ENCODE results near the gene C1QTNF1. TPM values are rescaled to one million over a fixed set of nuclear protein-coding genes. Genes with fewer than 3 reads are reported as not detected.
A peak's percentile ranks its signal among the peaks of the same experiment; 100 is the strongest.

C1QTNF1 gene
- total RNA-seq, 2 donors from 2014 or later: not detected

DNA sequence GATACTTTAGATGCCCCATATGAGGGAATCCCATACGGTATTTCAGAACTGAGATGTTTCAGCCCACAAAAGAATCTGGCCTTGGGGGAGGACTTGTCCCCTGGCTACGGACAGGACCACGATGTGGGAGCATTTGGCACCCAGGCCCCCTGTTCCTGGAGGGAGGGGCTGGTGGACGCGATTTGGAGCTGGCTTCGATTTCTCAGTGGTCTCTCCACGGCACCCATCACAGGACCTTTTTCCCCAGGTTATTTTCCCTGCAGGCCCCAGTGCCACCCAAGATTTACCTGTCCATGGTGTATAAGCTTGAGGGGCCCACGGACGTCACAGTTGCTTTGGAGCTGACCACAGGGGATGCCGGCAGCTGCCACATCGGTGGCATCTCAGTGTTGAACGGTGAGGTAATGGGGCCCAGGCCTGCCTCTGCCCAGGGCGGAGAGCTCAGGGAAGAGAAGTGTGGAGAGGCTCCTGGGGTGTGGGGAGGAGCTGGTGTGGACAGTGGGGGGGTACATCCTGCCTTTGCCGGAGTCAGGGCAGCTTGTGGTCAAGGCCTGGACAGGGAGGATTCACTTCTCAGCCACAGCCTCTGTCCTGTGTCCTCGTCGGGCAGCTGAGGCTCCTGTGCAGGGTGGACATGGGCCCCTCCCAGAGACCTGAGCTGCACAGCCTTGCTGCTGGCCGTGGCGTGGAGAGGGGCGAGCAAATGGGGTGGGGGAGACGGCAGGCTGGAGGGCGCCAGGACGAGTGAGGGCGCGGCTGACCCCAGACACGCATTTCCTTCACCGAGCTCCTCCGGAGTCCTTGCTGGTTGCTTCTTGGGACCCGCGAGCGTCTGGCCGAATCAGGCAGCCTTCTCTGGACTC lies 60.6 kb downstream of the C1QTNF1 start:
- H3K4me3 Mint-ChIP-seq: no peak overlapping the region
- no peaks in the 10 kb centered on the region for H3K27me3 Mint-ChIP-seq
- H3K27ac Mint-ChIP-seq: no peak overlapping the region
- ATAC-seq (replicated peaks): no peak
- peaks cover 40% of the 10 kb centered on the region for H3K36me3 Mint-ChIP-seq (ENCODE audit: low read depth)
- no peaks in the 10 kb centered on the region for H3K9me3 Mint-ChIP-seq
- no peaks in the 10 kb centered on the region for H3K4me1 Mint-ChIP-seq

- Mint-ChIP-seq H3K27me3 (no peaks in the 10 kb centered on the region), H3K4me1 (no peaks in the 10 kb centered on the region), H3K27ac (no peak overlapping the region), H3K9me3 (no peaks in the 10 kb centered on the region), H3K36me3 (ENCODE audit: low read depth) (peaks cover 31% of the 10 kb centered on the region), H3K4me3 (no peak overlapping the region)
- no peak for ATAC-seq (replicated peaks)
These were observed 61.4 kb downstream of the C1QTNF1 start for GRCh38 chr17:79085154-79085920.

- Mint-ChIP-seq H3K27me3 (no peaks in the 10 kb centered on the region), H3K36me3 (ENCODE audit: low read depth) (peaks cover 24% of the 10 kb centered on the region), H3K9me3 (no peaks in the 10 kb centered on the region), H3K4me3 (no peak overlapping the region), H3K27ac (no peak overlapping the region), H3K4me1 (no peaks in the 10 kb centered on the region)
- ATAC-seq (replicated peaks): no peak
These were observed 62.1 kb downstream of the C1QTNF1 start for GRCh38 chr17:79085921-79086551.

DNA sequence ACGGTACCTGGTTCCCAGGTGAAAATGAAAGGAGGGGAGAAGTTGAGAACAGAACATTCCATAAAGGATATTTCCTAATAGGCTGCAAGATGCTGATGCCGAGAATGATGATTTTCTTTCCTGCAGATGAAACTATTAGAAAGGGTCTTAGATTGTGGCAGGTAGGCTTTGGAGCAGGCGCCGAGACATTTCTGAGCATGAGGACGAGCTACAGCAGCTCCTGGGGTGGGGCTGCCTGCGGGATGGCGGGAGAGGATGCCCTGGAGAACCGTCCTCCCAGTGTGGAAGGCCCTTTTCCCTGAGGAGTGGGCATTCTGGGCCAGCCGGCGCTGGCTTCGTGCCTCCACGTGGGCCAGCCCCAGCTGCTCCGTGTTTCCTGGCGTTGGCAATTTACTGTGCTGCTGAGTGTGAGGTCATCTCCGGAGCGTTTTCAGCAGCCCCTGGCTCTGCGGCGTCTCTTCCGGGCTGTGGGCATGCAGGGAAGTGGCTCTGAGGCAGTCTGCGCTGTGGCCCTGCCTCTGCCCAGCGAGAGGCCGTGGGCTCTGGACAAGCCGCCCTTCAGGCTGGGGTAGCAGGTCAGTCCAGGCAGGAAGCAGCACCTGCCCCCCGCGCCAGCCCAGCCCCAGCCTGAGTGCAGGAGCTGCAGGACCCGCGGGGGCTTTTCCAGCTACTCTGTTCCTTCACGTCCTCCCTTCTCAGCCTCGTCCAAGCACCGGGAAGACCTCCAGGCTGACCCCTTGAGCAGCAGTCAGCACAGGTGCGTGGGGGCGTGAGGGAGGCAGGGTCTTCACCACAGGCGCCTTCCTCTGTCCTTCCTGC lies 62.8 kb downstream of the C1QTNF1 start:
- H3K36me3 Mint-ChIP-seq (ENCODE audit: low read depth): peaks cover 17% of the 10 kb centered on the region
- H3K4me1 Mint-ChIP-seq: no peaks in the 10 kb centered on the region
- ATAC-seq (replicated peaks): no peak
- H3K4me3 Mint-ChIP-seq: no peak overlapping the region
- no peaks in the 10 kb centered on the region for H3K27me3 Mint-ChIP-seq
- H3K27ac Mint-ChIP-seq: no peak overlapping the region
- no peaks in the 10 kb centered on the region for H3K9me3 Mint-ChIP-seq

DNA sequence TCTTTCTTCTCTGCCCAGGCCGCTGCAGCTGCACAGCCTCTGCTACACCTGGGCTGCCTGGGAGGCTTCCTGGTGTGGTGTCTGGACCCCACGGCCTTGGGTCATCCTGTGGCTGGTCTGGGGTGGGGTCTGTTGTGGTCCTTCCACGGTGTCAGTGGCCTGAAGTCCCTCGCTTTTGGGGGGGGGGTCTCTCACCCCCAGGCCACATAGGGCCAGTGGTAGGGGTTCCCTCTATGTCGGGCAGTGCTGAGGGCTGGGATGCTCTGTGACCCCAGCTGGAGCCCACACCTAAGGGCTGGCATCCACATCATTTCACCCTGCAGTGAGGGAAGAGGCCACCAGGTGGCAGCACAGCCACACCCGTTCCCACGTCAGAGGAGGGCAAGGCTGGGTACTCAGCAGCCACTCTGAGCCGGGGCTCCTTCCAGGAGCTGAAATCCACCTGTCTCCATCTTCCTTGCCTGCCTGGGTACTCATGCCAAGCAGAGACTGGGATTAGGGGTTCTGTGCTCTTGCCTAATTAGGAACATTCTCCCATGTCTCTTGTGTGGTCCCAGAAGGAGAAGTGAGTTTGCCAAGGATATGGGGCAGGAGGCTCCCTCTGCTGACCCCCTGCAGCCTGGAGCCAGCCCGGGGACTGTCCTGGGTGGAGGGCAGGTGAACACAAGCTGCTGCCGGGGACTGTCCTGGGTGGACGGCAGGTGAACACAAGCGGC lies 63.6 kb downstream of the C1QTNF1 start:
- ATAC-seq (replicated peaks): peak; percentile 82
- Mint-ChIP-seq H3K27me3 (peaks cover 6% of the 10 kb centered on the region), H3K4me1 (no peaks in the 10 kb centered on the region), H3K9me3 (no peaks in the 10 kb centered on the region), H3K36me3 (ENCODE audit: low read depth) (peaks cover 15% of the 10 kb centered on the region), H3K4me3 (no peak overlapping the region), H3K27ac (no peak overlapping the region)

GRCh38 chr17:79088247-79088996 lies 64.5 kb downstream of the C1QTNF1 start:
- Mint-ChIP-seq H3K9me3 (no peaks in the 10 kb centered on the region), H3K36me3 (ENCODE audit: low read depth) (peaks cover 15% of the 10 kb centered on the region), H3K4me1 (no peaks in the 10 kb centered on the region), H3K27me3 (peaks cover 6% of the 10 kb centered on the region), H3K27ac (no peak overlapping the region), H3K4me3 (no peak overlapping the region)
- no peak for ATAC-seq (replicated peaks)

GRCh38 chr17:79088997-79089328 lies 65.0 kb downstream of the C1QTNF1 start:
- no peaks in the 10 kb centered on the region for H3K4me1 Mint-ChIP-seq
- H3K36me3 Mint-ChIP-seq (ENCODE audit: low read depth): peaks cover 15% of the 10 kb centered on the region
- H3K27me3 Mint-ChIP-seq: peaks cover 6% of the 10 kb centered on the region
- no peak for ATAC-seq (replicated peaks)
- no peaks in the 10 kb centered on the region for H3K9me3 Mint-ChIP-seq
- H3K4me3 Mint-ChIP-seq: no peak overlapping the region
- H3K27ac Mint-ChIP-seq: no peak overlapping the region

DNA sequence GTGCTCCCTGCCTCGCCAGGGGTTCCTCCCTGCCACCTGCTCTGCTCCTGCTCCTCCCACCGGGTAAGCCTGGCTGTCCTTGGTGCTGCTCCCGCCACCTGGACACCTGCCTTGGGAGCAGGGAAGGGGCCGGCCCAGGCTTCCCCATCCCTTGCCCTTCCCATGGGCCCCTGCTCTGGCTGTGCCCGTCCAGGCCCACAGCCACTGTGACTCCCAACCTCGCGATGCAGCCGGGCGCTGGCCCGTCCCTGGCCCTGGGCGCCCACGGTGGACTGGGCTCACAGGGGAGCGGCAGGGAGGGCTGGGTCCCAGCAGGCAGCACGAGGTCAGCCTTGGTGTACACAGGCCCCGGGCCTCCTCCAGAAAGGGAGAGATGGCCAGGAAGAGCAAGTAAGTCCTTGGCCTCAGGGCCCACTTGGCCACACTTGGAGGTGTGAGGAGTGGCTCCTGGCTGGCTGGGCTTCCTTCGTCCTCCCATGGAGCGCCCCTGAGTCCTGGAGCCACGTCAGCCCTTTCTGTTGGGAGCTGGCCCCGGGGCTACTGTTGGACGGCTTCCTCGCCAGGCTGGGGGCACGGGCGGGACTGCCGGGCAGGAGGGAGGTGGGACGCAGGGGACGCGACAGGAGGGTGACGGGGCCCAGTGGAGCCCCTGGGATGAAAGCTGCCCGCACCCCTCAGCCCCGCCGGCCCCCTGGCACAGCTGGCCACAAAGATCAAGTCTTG lies 65.9 kb downstream of the C1QTNF1 start:
- peaks cover 15% of the 10 kb centered on the region for H3K36me3 Mint-ChIP-seq (ENCODE audit: low read depth)
- H3K9me3 Mint-ChIP-seq: no peaks in the 10 kb centered on the region
- H3K27ac Mint-ChIP-seq: no peak overlapping the region
- no peak for ATAC-seq (replicated peaks)
- H3K27me3 Mint-ChIP-seq: peaks cover 10% of the 10 kb centered on the region
- H3K4me1 Mint-ChIP-seq: no peaks in the 10 kb centered on the region
- no peak overlapping the region for H3K4me3 Mint-ChIP-seq

DNA sequence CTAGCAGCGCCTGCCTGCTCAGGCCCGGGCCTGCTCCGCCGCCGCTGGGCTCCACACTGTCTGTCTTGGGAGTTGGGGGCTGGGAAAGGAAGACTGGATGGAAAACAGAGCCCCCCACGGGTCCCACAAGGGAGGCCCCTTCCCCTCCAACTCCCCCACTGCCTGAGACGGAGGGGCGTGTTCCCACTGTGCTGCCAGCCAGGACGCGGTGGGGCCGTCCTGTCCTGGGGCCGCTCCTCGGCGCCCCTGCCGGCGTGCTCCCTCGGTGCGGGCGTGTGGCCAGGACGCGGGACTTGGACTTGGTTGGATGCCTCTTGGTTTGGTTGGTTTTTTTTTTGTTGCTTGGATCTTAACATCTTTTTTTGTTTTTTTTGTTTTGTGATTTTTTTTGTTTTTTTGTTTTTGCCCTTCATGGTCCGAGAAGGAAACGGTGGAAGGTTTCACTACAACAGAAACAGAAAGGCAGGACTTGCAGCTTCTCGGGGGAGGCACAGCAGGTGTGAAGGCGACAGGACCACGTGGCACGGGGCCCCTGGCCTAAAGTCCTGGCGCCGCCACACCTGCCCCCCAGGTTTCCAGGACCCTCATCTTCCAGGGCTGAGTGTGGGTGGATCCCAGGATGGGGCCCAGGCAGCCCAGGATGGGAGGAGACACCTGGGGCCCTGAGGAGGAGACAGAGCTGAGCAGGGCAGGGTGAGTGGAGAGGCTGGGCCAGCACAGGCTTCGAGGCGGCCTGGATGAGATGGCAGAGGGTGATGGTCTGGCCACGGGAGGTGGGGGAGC lies 66.7 kb downstream of the C1QTNF1 start:
- Mint-ChIP-seq H3K4me1 (no peaks in the 10 kb centered on the region), H3K27me3 (peaks cover 10% of the 10 kb centered on the region), H3K4me3 (no peak overlapping the region), H3K27ac (no peak overlapping the region), H3K9me3 (no peaks in the 10 kb centered on the region), H3K36me3 (ENCODE audit: low read depth) (peaks cover 15% of the 10 kb centered on the region)
- ATAC-seq (replicated peaks): no peak

- ATAC-seq (replicated peaks): no peak
- Mint-ChIP-seq H3K4me1 (no peaks in the 10 kb centered on the region), H3K36me3 (ENCODE audit: low read depth) (peaks cover 9% of the 10 kb centered on the region), H3K9me3 (no peaks in the 10 kb centered on the region), H3K4me3 (no peak overlapping the region), H3K27ac (no peak overlapping the region), H3K27me3 (peaks cover 13% of the 10 kb centered on the region)
These were observed 67.3 kb downstream of the C1QTNF1 start for GRCh38 chr17:79091226-79091670.

GRCh38 chr17:79092567-79092966 lies 68.6 kb downstream of the C1QTNF1 start:
- Mint-ChIP-seq H3K4me3 (no peak overlapping the region), H3K36me3 (ENCODE audit: low read depth) (peaks cover under 1% of the 10 kb centered on the region), H3K27me3 (peaks cover 13% of the 10 kb centered on the region), H3K4me1 (no peaks in the 10 kb centered on the region), H3K9me3 (no peaks in the 10 kb centered on the region), H3K27ac (no peak overlapping the region)
- no peak for ATAC-seq (replicated peaks)

DNA sequence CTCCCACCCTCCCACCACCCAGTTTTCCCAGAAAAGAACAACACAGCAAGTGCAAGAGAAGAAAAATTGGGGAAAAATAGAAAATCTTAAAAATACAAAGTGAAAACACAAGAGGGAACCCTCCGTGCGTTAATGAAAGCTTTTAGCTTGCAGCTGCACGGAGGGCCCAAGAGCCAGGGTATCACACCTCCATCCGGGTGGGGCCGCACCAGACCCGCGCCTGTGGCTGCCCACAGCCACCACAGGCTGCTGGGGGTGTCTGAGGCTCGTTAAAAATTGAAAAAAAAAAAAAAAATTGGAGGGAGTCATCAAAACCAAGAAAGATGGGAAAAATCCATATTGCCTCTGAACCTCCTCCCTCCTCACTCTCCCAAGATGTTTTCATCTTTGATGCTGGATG lies 69.3 kb downstream of the C1QTNF1 start:
- ATAC-seq (replicated peaks): no peak
- H3K9me3 Mint-ChIP-seq: no peaks in the 10 kb centered on the region
- H3K4me1 Mint-ChIP-seq: no peaks in the 10 kb centered on the region
- H3K27ac Mint-ChIP-seq: no peak overlapping the region
- peaks cover 20% of the 10 kb centered on the region for H3K27me3 Mint-ChIP-seq
- H3K4me3 Mint-ChIP-seq: no peak overlapping the region
- no peaks in the 10 kb centered on the region for H3K36me3 Mint-ChIP-seq (ENCODE audit: low read depth)

Data from activated T-helper 17 cell treated with anti-CD3 and anti-CD28 coated beads, Interleukin-2, amount 50 U/mL, for 72 hours (primary cell).